ENCODE results near the gene AOPEP.

AOPEP gene

DNA sequence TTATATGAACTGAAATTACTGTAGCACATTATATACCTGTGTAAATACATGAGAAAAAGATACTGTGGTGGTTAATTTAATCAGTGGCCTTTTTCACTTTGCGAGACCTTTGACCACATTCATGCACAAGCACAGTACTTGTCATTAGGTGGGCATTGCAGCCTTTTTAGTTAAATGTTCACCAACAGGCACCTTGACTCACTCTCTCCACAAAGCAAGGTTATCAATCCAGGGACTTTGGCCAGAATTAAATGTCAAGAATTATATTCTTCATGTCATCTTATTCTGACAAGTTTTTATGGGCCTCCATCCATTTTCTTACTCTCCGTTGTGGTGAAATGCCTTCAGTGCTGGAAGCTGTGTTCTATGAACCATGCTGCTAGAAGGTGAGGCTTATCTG is 72.2 kb downstream of the AOPEP start:
- no peak for DNase-seq

DNA sequence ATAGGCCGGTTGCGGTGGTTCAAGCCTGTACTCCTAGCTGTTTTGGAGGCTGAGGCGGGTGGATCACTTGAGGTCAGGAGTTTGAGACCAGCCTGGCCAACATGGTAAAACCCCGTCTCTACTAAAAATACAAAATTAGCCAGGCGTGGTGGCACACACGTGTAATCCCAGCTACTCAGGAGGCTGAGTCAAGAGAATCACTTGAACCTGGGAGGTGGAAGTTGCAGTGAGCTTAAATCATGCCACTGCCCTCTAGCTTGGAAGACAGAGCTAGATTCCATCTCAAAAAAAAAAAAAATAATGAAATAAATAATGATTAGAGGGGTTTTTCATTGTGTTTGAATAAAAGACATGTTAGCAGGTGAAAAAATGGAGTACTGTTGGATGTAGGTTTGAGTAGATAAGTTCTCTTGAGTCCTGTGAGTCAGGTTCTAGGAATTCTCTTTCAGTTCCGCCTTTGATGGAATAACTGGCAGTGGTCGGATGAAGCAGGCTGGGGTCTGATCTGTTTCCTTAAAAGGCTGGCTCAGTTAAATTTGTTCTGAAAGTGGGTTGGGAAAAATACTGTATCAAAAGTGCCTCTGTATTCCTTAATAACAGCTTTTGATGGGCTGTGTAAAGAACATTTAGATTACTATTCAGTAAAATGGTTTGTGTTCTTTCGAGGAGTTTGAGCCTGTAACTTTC is 73.2 kb downstream of the AOPEP start:
- DNase-seq: no peak

DNA sequence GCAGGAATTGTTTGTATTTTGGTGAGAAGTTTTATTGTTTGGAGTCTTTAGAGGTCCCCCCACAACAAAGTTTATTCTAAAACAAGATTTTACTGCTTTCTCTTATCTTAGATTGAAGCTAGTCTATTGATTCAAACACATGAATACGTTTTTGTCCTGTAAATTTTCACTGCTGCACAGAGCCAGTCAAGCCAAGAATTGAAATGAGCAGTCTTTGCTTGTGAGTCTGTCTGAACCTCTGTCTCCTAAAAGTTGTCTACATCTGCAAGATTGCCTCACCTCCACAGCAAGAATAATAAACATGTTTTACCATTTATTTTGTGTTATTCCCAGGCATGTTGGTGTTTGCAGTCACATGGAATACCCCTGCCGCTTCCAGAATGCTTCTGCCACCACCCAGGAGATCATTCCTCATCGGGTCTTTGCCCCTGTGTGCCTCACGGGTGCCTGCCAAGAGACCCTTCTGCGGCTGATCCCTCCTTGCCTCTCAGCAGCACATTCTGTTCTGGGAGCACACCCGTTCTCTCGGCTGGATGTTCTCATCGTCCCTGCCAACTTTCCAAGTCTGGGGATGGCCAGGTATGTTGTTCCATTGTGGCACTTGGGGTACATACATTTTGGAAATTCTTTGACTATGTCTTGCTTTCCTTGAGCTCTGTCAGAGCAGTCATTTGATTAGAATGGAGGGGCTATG is 74.1 kb downstream of the AOPEP start:
- no peak for DNase-seq

DNA sequence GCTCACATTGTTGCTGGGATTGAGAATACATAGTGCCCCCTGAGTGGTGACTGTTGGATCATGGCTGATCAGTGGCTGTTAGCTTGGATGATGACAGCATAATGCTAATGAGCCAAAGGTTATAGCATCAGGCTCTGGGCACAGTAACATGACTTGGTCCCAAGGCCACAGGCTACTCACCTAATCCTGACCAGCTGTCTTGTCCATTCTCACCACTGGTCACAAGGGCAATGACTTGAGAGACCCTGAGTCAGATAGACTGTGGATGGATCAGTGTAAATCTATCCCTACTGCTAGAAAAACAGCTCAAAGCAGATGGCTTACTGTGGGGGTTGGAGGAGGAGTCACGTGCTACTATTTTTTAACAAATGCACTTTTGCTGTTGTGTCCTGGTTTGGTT is 74.7 kb downstream of the AOPEP start:
- DNase-seq: no peak

DNA sequence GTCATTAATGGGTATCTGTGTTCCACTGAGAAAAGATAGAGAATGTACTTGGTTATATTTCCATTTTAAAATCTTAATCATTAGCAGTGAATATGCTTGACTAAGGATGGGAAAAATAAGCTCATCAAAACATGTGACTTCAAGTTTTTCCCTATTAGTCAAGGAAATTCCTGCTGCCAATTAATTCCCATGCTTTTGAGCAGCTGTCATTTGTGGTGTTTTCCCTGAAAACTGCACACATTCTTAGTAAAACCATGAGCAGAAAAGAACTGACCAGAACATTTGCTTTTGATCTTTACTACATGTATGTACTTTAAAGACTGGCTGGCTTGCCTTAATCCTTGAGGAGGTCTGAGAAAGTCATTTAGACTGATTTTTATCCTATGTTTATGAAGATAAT is 75.2 kb downstream of the AOPEP start:
- DNase-seq: no peak

DNA sequence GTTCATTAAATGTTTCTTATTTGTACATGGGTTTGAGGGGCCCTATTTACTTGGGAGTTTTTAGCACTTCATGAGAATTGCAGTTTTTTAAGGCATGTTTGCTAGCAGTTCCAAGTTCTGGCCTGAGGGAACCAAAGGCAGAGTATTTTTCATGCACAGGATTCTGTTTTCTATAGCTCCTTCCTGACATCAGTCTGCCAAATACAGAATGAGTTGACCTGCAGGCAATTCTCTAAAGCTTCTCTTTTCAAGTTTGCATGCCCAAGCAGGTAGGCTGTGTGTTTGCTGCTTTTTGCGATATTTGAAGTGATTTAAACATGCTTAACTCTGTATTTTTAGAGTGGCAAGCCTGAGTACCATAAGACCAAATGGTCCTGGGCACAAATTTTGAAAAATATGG is 75.8 kb downstream of the AOPEP start:
- no peak for DNase-seq

DNA sequence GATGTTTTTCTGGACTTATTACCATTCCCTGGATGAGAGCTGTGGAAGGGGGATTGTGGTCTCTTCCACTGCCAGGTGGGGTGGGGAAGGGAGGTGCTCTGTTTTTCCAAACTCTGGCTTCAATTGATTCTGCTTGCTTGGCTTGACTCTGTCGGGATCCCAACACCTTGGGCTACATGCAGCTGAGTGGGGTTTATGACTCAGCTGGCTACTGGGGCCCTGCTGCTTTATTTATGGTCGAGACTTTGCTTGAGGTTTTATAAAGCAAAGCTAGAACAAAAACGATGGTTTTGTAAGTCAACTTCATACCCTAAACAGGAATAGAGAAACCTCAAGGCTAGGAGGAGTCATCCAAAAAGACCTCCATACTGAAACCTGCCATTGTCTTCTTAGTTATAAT is 76.3 kb downstream of the AOPEP start:
- peak in 1 of 2 donors; percentile 14 for DNase-seq

DNA sequence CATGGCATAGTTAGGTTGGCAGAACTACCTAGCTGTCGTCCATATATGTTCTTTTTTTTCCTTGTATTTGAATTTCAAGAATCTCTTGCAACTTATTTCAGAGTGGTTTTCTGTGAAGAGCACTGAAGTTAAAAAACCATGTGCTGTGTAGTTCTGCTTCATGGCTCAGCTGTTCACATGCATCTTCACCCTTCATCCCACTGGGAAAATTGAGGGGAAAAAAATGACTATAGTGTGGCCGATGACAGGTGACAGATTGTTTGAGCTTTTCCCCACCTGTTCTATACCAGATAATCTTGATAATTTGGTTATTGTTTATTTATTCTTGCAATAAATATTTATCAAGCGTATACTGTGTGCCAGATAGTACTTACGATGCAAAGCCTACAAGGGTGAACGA is 77.8 kb downstream of the AOPEP start:
- no peak for DNase-seq

DNA sequence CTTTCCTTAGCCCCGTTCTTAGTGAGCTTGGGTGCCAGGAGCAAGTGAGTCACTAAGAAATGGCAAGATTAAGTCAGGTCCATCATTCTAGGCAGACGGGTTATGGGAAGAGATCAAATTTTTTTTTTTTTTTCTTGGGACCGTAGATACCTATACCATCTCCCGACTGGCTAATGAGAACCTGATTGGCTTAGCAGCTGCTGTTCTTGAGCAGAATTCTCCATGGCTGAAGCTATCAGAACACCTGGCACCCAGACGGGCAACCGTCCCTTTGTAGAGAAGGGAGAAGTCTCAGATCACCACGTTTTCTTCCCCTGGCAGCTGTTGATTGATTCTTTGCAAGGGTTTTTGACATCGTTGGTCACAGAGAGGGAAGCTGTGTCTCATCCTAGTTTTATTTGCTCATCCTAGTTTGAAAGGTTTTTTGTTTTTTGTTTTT is 78.6 kb downstream of the AOPEP start:
- no peak for DNase-seq

DNA sequence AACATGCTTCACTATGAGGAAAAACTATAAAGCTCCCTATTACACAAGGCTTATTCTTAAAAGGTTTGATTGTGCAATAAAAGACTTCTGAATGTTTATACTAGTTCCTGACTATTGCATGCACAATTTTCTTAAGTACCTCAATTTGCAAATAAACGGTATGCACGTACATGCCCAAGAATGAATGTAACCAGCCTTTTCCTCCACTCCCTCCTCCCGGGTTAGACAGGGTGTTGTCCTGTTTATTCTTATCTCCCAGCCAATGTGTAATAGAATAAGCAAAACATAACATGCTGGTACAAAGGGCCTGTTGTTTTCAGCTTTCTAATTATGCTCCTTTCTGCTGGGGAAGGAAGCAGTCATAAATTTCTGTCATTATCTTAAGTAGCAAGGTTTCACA is 79.1 kb downstream of the AOPEP start:
- DNase-seq: no peak

DNA sequence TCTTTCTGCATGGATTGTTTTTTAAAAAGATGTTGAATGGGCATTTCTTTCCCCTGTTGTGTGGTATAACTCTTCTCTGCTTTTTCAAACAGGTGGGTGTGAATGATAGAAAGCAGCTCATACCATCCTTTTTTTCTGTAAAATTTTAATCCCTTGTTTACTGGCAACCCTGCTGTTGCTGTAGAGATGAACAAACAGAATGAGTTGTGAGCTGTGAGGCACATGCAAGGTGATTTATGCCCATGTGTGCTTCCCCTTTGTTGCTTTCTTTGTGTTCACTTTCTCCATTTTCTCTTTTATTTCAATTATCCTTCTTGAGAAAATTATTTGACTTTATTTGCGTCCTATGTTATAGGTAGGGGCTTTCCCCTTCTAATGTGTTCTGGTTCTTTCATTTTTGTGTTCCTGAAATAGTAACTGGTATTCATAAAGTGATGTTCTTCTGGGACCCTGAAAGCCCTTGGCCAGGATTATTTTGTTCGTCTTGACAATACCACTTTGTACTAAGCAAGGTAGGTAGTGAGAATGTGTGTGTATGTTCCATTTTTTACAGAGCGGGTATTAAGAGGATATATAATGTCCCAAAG is 79.9 kb downstream of the AOPEP start:
- no peak for DNase-seq

DNA sequence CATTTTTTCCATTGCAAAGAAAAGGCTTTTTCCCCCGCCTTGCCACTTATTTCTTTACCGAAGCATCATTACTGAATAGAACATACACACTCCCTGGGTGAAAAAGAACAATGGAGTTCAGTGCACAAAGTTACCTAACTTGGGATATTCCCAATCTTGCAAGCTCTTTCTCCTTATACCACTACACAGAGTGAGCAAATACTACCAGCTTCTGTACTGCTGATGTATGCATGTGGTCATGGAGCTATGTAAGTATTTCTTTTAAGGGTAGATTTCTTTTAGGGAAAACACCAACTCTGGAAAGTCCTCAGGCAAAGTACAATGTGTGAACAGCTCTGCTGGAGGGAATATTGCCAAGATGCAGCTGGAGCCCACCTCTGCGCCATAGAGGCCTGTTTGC is 81.1 kb downstream of the AOPEP start:
- DNase-seq: no peak

DNA sequence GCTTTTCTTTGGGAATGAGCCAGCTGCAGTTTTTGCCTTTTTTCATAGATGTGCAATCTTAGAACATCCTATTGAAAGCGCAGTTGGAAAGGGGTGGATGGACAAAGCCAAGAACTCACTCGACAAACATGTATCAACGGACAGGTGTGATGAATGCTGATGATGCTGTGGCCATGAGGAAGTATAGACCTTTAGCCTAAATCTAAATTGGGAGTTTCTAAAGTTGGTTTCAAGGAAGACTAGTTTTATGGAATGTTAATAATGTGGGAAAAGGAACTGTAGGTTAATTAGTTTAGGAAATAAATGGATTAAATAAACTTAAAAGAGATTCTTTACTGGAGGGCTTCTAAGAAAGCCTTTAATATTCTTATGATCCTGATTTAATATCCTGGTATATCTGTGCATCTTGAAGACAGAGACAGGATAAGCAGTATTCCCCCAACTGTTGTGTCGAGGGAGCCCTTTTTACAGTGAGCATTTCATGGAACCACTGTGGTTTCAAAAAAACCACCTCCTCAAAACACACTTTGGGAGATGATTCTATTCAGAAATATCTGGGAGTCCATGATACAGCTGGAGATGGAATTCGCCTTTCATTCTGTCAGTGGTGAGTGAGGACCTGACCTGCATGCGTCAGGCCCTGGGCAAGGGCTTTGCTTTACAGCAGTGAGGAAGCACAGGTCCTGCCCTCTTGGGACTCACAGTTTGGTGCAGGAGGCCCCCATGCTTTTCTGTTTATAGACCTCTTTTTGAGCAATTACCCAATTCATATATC is 82.6 kb downstream of the AOPEP start:
- DNase-seq: no peak

DNA sequence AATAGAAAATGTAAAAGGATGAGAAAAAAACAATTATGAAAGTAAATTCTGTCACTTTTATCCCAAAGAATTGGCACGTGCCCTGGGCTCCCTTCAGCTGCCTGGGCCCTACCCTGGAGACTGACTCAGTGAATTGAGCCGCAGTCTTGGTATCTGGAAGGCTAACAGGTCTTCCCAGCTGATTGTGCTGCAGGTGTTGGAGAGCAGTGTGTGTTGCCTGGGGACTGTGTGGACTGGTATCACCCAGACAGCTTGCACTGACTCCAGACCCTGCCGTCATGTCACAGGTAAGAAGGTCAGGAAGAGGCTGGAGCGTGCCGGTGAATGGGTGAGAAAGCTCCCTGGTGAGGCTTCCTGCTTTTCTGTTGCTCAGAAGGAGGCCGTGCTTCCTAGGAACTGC is 83.3 kb downstream of the AOPEP start:
- no peak for DNase-seq

DNA sequence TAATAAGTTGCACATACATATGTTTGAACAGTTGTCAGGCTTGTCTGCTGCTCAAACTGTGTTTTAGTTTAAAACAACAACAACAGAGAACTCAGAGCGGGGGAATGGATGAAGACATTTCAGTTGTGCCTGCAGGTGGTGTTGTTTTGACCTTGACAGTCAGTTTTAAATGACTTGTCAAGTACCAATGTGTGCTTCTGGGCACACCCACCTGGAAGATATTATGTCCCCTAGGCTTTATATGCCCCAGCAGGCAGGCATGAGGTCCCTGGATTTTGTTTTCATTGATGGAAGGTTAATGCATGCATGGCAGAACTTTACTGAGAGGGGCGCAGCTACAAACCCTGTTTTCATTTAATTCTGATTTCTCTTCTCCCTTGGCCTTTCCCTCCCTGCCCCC is 84.6 kb downstream of the AOPEP start:
- DNase-seq: no peak

DNA sequence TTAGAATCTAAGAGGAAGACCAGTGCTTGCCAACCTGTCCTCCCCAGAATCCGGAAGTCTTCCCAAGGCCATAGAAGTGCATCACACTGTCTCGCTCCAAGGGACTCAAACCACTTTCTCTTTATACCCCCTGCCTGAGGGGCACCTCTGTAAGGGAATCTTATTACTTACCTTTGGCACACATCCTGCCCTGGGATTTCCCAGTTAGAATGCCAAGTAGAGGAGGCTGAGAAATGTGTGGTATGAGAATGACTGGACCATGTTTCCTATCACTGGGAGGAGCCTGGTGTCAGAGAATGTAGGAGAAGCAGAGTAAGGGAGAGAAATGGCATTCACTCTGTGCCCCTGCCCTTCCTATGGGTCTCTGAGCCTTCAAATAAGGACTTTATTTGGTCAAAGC is 85.8 kb downstream of the AOPEP start:
- no peak for DNase-seq

DNA sequence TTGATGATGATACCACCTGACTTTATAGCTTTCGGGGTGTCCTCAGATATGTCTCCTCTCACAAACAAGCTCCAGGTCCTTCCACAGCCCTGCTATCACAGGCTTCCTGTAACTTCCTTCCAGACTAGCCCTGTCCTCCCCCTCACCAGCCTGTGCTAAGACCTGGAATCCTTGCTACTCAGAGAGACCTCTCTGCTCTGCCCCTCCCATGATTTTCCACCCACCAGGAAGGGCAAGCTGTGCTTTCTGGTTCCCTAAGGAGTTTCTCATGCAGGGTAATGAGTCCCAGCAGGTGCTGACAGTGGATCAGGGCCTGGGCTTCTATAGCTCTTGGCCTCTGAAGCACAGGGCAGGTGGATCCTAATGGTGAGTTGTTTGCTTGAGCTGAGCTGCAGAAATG is 86.9 kb downstream of the AOPEP start:
- DNase-seq: no peak

DNA sequence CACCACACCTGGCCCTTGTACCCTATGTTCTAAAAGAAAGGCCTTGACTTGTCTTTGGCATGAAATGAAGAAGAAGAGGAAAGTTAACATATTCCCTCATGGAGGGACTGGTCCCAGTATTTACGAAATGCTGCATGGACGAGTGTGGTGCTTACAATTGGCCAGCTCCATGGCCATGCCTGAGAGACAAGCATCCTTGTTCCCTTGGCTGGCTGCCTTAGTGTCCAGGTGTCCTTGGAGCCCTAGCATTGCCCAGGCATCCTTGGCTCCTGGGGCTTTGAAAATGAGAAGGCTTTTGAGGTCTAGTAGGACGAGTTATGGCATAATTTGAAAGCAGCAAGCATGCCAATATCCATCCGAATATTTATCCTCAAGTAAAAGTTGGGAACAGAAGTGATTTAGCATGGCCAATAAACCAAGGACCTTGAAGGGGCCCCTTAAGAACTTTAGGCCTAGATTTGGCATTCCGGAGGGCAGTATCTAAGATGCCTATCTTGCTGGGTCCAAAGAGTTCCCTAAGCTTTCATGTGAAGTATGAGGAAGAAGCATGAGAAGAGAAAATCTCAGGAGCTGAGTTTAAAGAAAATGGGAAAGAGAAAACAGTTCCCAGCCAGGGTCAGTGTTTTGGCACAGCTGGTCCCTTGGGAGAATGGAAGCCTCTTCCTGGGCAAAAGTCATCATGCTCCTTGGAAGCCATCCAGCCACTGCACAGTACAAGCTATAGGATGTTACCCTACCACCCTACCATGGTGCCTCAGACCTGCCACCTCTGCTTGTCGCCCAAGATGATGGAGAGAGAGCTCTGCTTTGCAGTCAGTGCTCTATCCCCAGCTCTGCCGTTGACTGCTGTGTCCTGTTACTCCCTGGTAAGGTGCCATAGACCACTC is 91.0 kb downstream of the AOPEP start:
- no peak for DNase-seq

DNA sequence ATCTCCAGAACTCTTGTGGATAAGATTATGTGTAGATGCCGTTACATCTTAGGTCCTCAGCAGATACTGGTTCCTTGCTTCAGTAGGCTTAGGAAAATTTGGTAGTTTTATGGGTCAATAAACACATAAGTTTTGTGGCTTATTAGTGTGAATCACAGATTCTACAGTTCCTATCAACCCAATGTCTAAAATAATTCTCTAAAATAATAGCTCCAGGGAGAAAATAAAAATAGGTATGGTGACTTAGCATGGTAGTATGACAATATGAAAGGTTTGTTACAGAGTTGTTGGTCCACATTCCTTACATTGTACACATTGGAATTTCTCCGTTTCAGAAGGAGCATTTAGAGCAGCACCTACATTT is 91.7 kb downstream of the AOPEP start:
- DNase-seq: no peak

DNA sequence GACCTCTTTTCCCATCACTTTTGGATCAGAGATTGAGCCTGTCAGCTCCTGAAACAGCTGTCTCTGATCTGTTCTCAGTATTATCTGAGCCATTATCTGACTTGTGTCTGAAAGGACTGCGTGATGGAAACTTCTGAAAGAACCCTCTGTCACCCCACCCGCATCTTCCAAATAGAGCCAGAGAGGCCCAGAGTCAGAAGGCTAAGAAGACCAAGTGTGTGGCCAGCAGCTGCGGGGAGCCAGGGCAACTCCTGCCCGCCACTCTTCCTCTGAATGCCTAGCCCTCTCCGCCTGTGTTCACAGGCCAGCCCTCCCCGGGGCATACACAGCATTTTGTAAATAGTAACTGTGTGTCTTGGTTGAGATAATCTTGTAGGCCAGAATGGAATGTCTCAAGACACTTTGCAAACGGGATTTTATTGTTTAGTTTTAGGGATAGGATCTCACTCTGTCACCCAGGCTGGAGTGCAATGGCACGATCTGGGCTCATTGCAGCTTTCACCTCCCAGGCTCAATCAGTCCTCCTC is 92.7 kb downstream of the AOPEP start:
- DNase-seq: no peak

DNA sequence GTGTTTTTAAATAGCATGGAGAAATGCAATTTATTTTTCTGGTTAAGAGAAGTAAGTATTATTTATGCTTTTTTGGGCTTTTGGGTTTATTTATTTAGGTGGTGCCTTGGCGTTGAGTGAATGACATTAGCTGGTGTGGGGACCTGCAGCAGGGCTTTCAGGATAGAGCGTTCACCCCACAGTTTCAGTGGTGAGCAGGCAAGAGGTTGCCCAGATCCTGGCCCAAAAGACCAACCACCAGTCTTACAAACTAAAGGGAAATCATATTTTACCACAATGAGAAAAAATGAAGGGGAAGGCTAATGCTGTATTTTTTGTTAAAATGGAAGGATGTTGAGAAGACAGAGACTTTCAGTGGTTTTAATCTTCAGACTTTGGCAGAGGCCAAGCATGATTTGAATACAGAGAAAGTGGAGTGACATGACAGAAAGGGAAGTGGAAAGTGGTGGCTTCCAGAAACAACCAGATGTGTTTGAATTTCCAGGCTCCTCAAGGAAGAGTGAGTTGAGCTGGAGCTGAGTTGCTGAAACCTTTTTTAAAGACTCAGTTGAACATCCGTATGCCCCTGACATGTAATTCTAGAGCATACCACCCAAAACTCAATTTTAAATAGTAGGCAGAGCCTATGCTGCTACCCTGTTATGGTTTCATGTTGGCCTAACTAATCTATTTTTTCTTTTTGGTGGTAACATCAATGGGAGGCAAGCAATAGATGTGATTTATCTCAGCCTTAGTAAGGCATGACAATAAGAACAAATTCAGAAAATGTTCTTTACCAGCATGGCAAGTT is 94.8 kb downstream of the AOPEP start:
- DNase-seq: no peak

DNA sequence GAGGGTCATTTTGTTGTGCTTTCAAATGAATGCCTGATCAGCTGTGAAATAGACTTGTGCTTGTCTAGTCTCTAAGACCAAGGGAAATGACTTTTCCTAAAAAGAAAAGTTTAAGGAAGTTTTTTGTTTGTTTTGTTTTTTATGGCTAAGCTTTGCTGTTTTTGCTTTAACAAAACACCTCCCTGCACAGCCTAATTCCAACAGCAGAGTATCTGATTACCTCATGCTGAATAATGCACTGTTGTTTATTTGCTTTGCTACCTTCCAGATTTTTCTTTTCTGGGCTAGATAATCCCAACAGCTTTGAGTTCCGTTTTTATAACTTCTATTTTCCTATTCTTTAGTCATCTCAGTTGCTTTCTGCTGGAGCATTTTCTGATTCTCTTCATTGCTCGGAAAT is 95.8 kb downstream of the AOPEP start:
- DNase-seq: no peak
